HEK293 (cell line): ENCODE results near the gene CBFB.

Experiments used
- CTCF ChIA-PET: fragments of 350-600 bp; formaldehyde crosslinking; extraction: SDS; loops from one replicate; lab custom pipeline; 2021; ENCODE audit warnings: antibody characterized with exemption; lab: Yijun Ruan, JAX
- POLR2A ChIA-PET: fragments of 300-600 bp; formaldehyde crosslinking; extraction: SDS; loops from one replicate; lab custom pipeline; 2020; ENCODE audit warnings: antibody characterized with exemption, inconsistent platforms; lab: Yijun Ruan, JAX
- H3K27ac ChIP-seq: fragments of 200-500 bp; sonication (Bioruptor generic); 2 replicates; pipeline ENCODE4 v1.5.1; 2014; ENCODE audit warnings: low read depth, low read length, control low read depth, inconsistent platforms; ENCODE audit errors: extremely low read depth
- H3K36me3 ChIP-seq, 2 experiments: fragments of 200-500 bp in 1 of 2; sonication (Bioruptor generic) in 1 of 2; 1 replicate in 1 of 2; 2 replicates in 1 of 2; pipeline ENCODE4 v1.5.1; 2014 to 2017; ENCODE audit warnings: inconsistent platforms in 2 of 2, low read length in 2 of 2; ENCODE audit not compliant: control insufficient read depth in 2 of 2, insufficient read depth in 1 of 2
- H3K4me1 ChIP-seq: fragments of 200-500 bp; sonication (Bioruptor generic); 2 replicates; pipeline ENCODE4 v1.5.1; 2014; ENCODE audit warnings: mild to moderate bottlenecking, low read length, inconsistent platforms; ENCODE audit not compliant: control insufficient read depth, insufficient read depth
- H3K4me3 ChIP-seq: 2 replicates; pipeline ENCODE4 v1.5.1; 2011; ENCODE audit warnings: low read depth, mild to moderate bottlenecking, control low read depth, low read length, moderate library complexity
- H3K9me3 ChIP-seq: fragments of 200-500 bp; sonication (Bioruptor generic); 2 replicates; pipeline ENCODE4 v1.5.1; 2014; ENCODE audit warnings: low read depth, low read length, inconsistent platforms; ENCODE audit not compliant: control insufficient read depth, insufficient read depth
- BCL11A ChIP-seq: fragments of 450-650 bp; formaldehyde crosslinking; IDR thresholded peaks from 2 replicates; pipeline ENCODE4 v1.5.1; 2016; ENCODE audit warnings: low read depth, missing biosample characterization, missing genetic modification characterization
- BCL11B ChIP-seq: fragments of 450-650 bp; formaldehyde crosslinking; IDR thresholded peaks from 2 replicates; pipeline ENCODE4 v1.5.1; 2016; ENCODE audit warnings: low read depth, missing biosample characterization, missing genetic modification characterization
- FEZF1 ChIP-seq: fragments of 450-650 bp; formaldehyde crosslinking; IDR thresholded peaks from 2 replicates; pipeline ENCODE4 v1.5.1; 2016; ENCODE audit warnings: missing biosample characterization, missing genetic modification characterization
- GFI1B ChIP-seq: fragments of 450-650 bp; formaldehyde crosslinking; IDR thresholded peaks from 2 replicates; pipeline ENCODE4 v1.5.1; 2016; ENCODE audit warnings: missing biosample characterization, missing genetic modification characterization
- KLF1 ChIP-seq: fragments of 450-650 bp; formaldehyde crosslinking; IDR thresholded peaks from 2 replicates; pipeline ENCODE4 v1.5.1; 2016; ENCODE audit warnings: missing biosample characterization, missing genetic modification characterization
- PRDM1 ChIP-seq: fragments of 450-650 bp; formaldehyde crosslinking; IDR thresholded peaks from 2 replicates; pipeline ENCODE4; 2016; ENCODE audit warnings: missing biosample characterization, missing genetic modification characterization
- REPIN1 ChIP-seq: fragments of 450-650 bp; formaldehyde crosslinking; IDR thresholded peaks from 2 replicates; pipeline ENCODE4 v1.5.1; 2017; ENCODE audit warnings: missing biosample characterization, missing genetic modification characterization, low read depth
- ZBTB21 ChIP-seq: fragments of 450-650 bp; formaldehyde crosslinking; IDR thresholded peaks from 2 replicates; pipeline ENCODE4 v1.5.1; 2017; ENCODE audit warnings: missing biosample characterization, missing genetic modification characterization
- ZNF10 ChIP-seq: fragments of 450-650 bp; formaldehyde crosslinking; IDR thresholded peaks from 2 replicates; pipeline ENCODE4 v1.5.1; 2017; ENCODE audit warnings: missing biosample characterization, missing genetic modification characterization
- ZNF121 ChIP-seq: fragments of 450-650 bp; formaldehyde crosslinking; IDR thresholded peaks from 2 replicates; pipeline ENCODE4 v1.5.1; 2016; ENCODE audit warnings: missing biosample characterization, missing genetic modification characterization
- ZNF184 ChIP-seq: fragments of 450-650 bp; IDR thresholded peaks from 2 replicates; pipeline ENCODE4 v1.5.1; 2018; ENCODE audit warnings: missing biosample characterization, mild to moderate bottlenecking, missing genetic modification characterization
- ZNF239 ChIP-seq: fragments of 450-650 bp; formaldehyde crosslinking; IDR thresholded peaks from 2 replicates; pipeline ENCODE4 v1.5.1; 2016; ENCODE audit warnings: missing biosample characterization, missing genetic modification characterization
- ZNF24 ChIP-seq: fragments of 450-650 bp; formaldehyde crosslinking; IDR thresholded peaks from 2 replicates; pipeline ENCODE4 v1.5.1; 2016; ENCODE audit warnings: missing biosample characterization, missing genetic modification characterization
- ZNF248 ChIP-seq: fragments of 450-650 bp; formaldehyde crosslinking; IDR thresholded peaks from 2 replicates; pipeline ENCODE4 v1.5.1; 2017; ENCODE audit warnings: missing biosample characterization, missing genetic modification characterization
- ZNF266 ChIP-seq: fragments of 450-650 bp; formaldehyde crosslinking; IDR thresholded peaks from 2 replicates; pipeline ENCODE4 v1.5.1; 2016; ENCODE audit warnings: missing biosample characterization, missing genetic modification characterization, low read depth
- ZNF366 ChIP-seq: fragments of 450-650 bp; formaldehyde crosslinking; conservative IDR thresholded peaks from 2 replicates; pipeline ENCODE4 v1.5.1; 2016; ENCODE audit warnings: missing biosample characterization, missing genetic modification characterization
- ZNF37A ChIP-seq: fragments of 450-650 bp; IDR thresholded peaks from 2 replicates; pipeline ENCODE4 v1.5.1; 2018; ENCODE audit warnings: missing biosample characterization, missing genetic modification characterization
- ZNF394 ChIP-seq: fragments of 450-650 bp; formaldehyde crosslinking; IDR thresholded peaks from 2 replicates; pipeline ENCODE4 v1.5.1; 2016; ENCODE audit warnings: missing biosample characterization, missing genetic modification characterization, mild to moderate bottlenecking, moderate library complexity, borderline replicate concordance
- ZNF416 ChIP-seq: fragments of 450-650 bp; formaldehyde crosslinking; IDR thresholded peaks from 2 replicates; pipeline ENCODE4 v1.5.1; 2016; ENCODE audit warnings: missing biosample characterization, missing genetic modification characterization
- ZNF433 ChIP-seq: fragments of 450-650 bp; formaldehyde crosslinking; IDR thresholded peaks from 2 replicates; pipeline ENCODE4 v1.5.1; 2016; ENCODE audit warnings: missing biosample characterization, missing genetic modification characterization, low read depth
- ZNF521 ChIP-seq: fragments of 450-650 bp; formaldehyde crosslinking; IDR thresholded peaks from 2 replicates; pipeline ENCODE4 v1.5.1; 2017; ENCODE audit warnings: missing biosample characterization, mild to moderate bottlenecking, missing genetic modification characterization
- ZNF624 ChIP-seq: fragments of 450-650 bp; formaldehyde crosslinking; IDR thresholded peaks from 2 replicates; pipeline ENCODE4 v1.5.1; 2017; ENCODE audit warnings: missing biosample characterization, missing genetic modification characterization
- ZNF626 ChIP-seq: fragments of 450-650 bp; sonication (Bioruptor Pico); formaldehyde crosslinking; IDR thresholded peaks from 2 replicates; pipeline ENCODE4 v1.5.1; 2018; ENCODE audit warnings: missing biosample characterization, missing genetic modification characterization, inconsistent platforms
- ZNF660 ChIP-seq: fragments of 450-650 bp; IDR thresholded peaks from 2 replicates; pipeline ENCODE4 v1.5.1; 2018; ENCODE audit warnings: missing biosample characterization, mild to moderate bottlenecking, missing genetic modification characterization
- ZNF670 ChIP-seq: fragments of 450-650 bp; formaldehyde crosslinking; IDR thresholded peaks from 2 replicates; pipeline ENCODE4 v1.5.1; 2016; ENCODE audit warnings: missing biosample characterization, missing genetic modification characterization, low read depth
- ZNF768 ChIP-seq: fragments of 450-650 bp; formaldehyde crosslinking; IDR thresholded peaks from 2 replicates; pipeline ENCODE4 v1.5.1; 2018; ENCODE audit warnings: missing biosample characterization, mild to moderate bottlenecking, missing genetic modification characterization
- ZNF776 ChIP-seq: fragments of 450-650 bp; formaldehyde crosslinking; IDR thresholded peaks from 2 replicates; pipeline ENCODE4 v1.5.0; 2017; ENCODE audit warnings: missing biosample characterization, missing genetic modification characterization, borderline replicate concordance
- TF ChIP-seq, protein P1 (sequence below): fragments of 450-650 bp; formaldehyde crosslinking; IDR thresholded peaks from 2 replicates; pipeline ENCODE4; 2016; ENCODE audit warnings: missing biosample characterization, missing genetic modification characterization
- TF ChIP-seq, protein P2 (sequence below): fragments of 450-650 bp; formaldehyde crosslinking; conservative IDR thresholded peaks from 2 replicates; pipeline ENCODE4 v1.5.1; 2016; ENCODE audit warnings: low read depth, missing biosample characterization, missing genetic modification characterization
- TF ChIP-seq, protein P3 (sequence below): fragments of 450-650 bp; formaldehyde crosslinking; IDR thresholded peaks from 2 replicates; pipeline ENCODE4 v1.5.1; 2016; ENCODE audit warnings: missing biosample characterization, missing genetic modification characterization, low read depth

CBFB gene

DNA sequence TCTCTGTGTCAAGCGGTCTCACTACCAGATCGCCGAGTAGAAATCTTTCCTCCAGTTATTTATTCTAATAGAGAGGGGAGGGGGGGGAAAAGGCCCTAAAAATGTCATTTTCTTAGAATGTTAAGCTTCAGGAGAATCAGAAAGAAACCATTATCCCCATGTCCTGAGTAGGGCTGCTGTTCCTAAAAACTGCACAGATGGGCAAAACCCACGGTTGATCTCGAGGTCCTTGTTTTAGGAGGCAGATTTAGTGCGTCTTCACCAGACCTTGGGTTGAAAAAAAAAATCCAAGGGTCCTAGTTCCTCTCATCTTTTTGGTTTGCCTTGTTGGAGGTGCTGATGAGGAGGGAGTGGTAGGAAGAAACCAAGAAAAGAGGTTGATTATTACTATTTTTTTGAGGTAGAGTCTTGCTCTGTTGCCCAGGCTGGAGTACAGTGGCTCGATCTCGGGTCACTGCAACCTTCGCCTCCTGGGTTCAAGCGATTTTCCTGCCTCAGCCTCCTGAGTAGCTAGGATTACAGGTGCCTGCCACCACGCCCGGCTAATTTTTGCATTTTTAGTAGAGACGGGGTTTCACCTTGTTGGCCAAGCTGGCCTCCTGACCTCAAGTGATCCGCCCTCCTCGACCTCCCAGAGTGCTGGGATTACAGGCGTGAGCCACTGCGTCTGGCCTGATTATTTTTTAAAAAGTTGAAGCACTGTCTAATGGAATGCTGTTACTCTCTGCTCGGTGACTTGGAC lies 1.4 kb downstream of the CBFB start (continued):
- TF ChIP-seq, protein P1, sequence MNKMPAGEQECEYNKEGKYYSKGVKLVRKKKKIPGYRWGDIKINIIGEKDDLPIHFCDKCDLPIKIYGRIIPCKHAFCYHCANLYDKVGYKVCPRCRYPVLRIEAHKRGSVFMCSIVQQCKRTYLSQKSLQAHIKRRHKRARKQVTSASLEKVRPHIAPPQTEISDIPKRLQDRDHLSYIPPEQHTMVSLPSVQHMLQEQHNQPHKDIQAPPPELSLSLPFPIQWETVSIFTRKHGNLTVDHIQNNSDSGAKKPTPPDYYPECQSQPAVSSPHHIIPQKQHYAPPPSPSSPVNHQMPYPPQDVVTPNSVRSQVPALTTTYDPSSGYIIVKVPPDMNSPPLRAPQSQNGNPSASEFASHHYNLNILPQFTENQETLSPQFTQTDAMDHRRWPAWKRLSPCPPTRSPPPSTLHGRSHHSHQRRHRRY = no peak
- TF ChIP-seq PRDM1 (tag by site-specific recombination) (peak; percentile 42; the same call in 1 of the 2 replicates), ZNF184 (tag by site-specific recombination) (no peak), KLF1 (peak; percentile 24; the same call in 1 of the 2 replicates), ZNF768 (tag by site-specific recombination) (no peak), ZNF121 (peak; percentile 97)

DNA sequence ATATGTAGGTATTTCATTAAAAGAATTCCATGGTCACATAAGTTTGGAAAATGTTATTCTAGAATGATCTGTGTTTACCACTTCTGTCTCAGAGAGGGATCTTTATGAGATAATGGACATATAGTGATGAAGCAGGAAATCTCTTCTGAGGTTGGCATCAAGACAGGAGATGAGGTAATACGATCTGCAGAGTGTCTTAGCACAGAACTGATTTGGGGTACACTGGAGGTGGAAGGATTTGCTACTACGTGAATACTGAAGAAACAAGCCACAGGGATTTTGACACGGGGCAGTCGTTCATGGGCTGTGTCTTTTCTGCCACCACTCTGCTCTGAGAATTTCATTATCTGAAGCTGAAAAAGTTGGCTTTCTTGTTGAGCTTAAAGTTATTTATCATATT lies 5.5 kb downstream of the CBFB start:
- H3K4me1 ChIP-seq = peaks cover 15% of the 10 kb centered on the region; the same call in 1 of the 2 replicates
- no peak overlapping the region for H3K4me3 ChIP-seq
- ChIA-PET CTCF (interaction anchor here (0.6 to 0.7 kb wide), 2 partner anchors 23 to 625 kb away, joined by 3 to 5 read pairs; no protein-coding TSS in a partner anchor), POLR2A (interaction anchor here (1.1 kb wide), 1 partner anchor 10 kb away, joined by 3 read pairs; no protein-coding TSS in a partner anchor)
- H3K9me3 ChIP-seq = no peaks in the 10 kb centered on the region
- H3K27ac ChIP-seq = no peak overlapping the region
- H3K36me3 ChIP-seq = peaks cover 13 to 27% of the 10 kb centered on the region in 2 experiments; a peak in 2 of 3 replicates
- TF ChIP-seq ZNF37A (tag by site-specific recombination) = no peak
- no peak for TF ChIP-seq ZNF521
- TF ChIP-seq ZNF266 (tag by site-specific recombination) = no peak
- no peak for TF ChIP-seq ZNF776
- TF ChIP-seq FEZF1 (tag by site-specific recombination) = no peak
- TF ChIP-seq ZNF433 (tag by site-specific recombination) = no peak
- TF ChIP-seq BCL11A = no peak
- no peak for TF ChIP-seq ZNF416
- TF ChIP-seq ZNF394 (tag by site-specific recombination) = no peak
- TF ChIP-seq ZNF248 (tag by site-specific recombination) = no peak
- TF ChIP-seq ZNF10 (tag by site-specific recombination) = no peak
- no peak for TF ChIP-seq ZNF239 (tag by site-specific recombination)
- TF ChIP-seq ZBTB21 (tag by site-specific recombination) = no peak
- no peak for TF ChIP-seq ZNF626
- 0 out of 2 replicates have a peak, but pooled peaks have one; percentile 8 for TF ChIP-seq ZNF660
- TF ChIP-seq BCL11B (tag by site-specific recombination) = no peak
- TF ChIP-seq, protein P2, sequence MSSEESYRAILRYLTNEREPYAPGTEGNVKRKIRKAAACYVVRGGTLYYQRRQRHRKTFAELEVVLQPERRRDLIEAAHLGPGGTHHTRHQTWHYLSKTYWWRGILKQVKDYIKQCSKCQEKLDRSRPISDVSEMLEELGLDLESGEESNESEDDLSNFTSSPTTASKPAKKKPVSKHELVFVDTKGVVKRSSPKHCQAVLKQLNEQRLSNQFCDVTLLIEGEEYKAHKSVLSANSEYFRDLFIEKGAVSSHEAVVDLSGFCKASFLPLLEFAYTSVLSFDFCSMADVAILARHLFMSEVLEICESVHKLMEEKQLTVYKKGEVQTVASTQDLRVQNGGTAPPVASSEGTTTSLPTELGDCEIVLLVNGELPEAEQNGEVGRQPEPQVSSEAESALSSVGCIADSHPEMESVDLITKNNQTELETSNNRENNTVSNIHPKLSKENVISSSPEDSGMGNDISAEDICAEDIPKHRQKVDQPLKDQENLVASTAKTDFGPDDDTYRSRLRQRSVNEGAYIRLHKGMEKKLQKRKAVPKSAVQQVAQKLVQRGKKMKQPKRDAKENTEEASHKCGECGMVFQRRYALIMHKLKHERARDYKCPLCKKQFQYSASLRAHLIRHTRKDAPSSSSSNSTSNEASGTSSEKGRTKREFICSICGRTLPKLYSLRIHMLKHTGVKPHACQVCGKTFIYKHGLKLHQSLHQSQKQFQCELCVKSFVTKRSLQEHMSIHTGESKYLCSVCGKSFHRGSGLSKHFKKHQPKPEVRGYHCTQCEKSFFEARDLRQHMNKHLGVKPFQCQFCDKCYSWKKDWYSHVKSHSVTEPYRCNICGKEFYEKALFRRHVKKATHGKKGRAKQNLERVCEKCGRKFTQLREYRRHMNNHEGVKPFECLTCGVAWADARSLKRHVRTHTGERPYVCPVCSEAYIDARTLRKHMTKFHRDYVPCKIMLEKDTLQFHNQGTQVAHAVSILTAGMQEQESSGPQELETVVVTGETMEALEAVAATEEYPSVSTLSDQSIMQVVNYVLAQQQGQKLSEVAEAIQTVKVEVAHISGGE (tag by site-specific recombination) = no peak
- TF ChIP-seq, protein P3, sequence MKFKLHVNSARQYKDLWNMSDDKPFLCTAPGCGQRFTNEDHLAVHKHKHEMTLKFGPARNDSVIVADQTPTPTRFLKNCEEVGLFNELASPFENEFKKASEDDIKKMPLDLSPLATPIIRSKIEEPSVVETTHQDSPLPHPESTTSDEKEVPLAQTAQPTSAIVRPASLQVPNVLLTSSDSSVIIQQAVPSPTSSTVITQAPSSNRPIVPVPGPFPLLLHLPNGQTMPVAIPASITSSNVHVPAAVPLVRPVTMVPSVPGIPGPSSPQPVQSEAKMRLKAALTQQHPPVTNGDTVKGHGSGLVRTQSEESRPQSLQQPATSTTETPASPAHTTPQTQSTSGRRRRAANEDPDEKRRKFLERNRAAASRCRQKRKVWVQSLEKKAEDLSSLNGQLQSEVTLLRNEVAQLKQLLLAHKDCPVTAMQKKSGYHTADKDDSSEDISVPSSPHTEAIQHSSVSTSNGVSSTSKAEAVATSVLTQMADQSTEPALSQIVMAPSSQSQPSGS (tag by site-specific recombination) = 0 out of 2 replicates have a peak, but pooled peaks have one; percentile 30
- TF ChIP-seq ZNF670 (tag by site-specific recombination) = no peak
- no peak for TF ChIP-seq ZNF24
- 0 out of 2 replicates have a peak, but pooled peaks have one; percentile 10 for TF ChIP-seq ZNF366 (tag by site-specific recombination)
- peak; percentile 72; the same call in 1 of the 2 replicates for TF ChIP-seq GFI1B (tag by site-specific recombination)
- TF ChIP-seq ZNF624 (tag by site-specific recombination) = no peak
- TF ChIP-seq REPIN1 (tag by site-specific recombination) = no peak
